Panc1 (cell line): ENCODE data around the gene SLIT3.

ENCODE experiments used
- CTCF ChIP-seq: fragments of 450-650 bp; IDR thresholded peaks from 2 replicates; pipeline ENCODE4 v1.5.1; 2017; ENCODE audit warnings: mild to moderate bottlenecking
- POLR2AphosphoS5 ChIP-seq: IDR thresholded peaks from 2 replicates; pipeline ENCODE4 v1.6.1; 2012; ENCODE audit warnings: mild to moderate bottlenecking, low read depth, low read length, moderate library complexity
- SIN3A ChIP-seq: IDR thresholded peaks from 2 replicates; pipeline ENCODE4 v1.6.1; 2012; ENCODE audit warnings: low read depth, mild to moderate bottlenecking, low read length, moderate library complexity, borderline replicate concordance; ENCODE audit not compliant: insufficient read depth
- TCF7L2 ChIP-seq: IDR thresholded peaks from 2 replicates; pipeline ENCODE4 v1.6.1; 2011; ENCODE audit warnings: mild to moderate bottlenecking, low read depth, low read length, inconsistent platforms
- TF ChIP-seq, protein P1 (sequence below), 2 experiments: IDR thresholded peaks; 2 replicates each; pipeline ENCODE4 v1.6.1; 2011 to 2012; ENCODE audit warnings: low read depth in 2 of 2, control low read depth in 1 of 2, low read length in 1 of 2, mild to moderate bottlenecking in 1 of 2, moderate library complexity in 1 of 2; ENCODE audit not compliant: insufficient read depth in 1 of 2

- TF ChIP-seq CTCF = no peak
- TF ChIP-seq TCF7L2 = no peak
- no peak for TF ChIP-seq POLR2AphosphoS5
- TF ChIP-seq, protein P1, sequence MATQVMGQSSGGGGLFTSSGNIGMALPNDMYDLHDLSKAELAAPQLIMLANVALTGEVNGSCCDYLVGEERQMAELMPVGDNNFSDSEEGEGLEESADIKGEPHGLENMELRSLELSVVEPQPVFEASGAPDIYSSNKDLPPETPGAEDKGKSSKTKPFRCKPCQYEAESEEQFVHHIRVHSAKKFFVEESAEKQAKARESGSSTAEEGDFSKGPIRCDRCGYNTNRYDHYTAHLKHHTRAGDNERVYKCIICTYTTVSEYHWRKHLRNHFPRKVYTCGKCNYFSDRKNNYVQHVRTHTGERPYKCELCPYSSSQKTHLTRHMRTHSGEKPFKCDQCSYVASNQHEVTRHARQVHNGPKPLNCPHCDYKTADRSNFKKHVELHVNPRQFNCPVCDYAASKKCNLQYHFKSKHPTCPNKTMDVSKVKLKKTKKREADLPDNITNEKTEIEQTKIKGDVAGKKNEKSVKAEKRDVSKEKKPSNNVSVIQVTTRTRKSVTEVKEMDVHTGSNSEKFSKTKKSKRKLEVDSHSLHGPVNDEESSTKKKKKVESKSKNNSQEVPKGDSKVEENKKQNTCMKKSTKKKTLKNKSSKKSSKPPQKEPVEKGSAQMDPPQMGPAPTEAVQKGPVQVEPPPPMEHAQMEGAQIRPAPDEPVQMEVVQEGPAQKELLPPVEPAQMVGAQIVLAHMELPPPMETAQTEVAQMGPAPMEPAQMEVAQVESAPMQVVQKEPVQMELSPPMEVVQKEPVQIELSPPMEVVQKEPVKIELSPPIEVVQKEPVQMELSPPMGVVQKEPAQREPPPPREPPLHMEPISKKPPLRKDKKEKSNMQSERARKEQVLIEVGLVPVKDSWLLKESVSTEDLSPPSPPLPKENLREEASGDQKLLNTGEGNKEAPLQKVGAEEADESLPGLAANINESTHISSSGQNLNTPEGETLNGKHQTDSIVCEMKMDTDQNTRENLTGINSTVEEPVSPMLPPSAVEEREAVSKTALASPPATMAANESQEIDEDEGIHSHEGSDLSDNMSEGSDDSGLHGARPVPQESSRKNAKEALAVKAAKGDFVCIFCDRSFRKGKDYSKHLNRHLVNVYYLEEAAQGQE (IDR thresholded peaks at IDR 0.05; ENCODE audit: insufficient read depth in 1 of 2, low read depth in 2 of 2, low read length in 1 of 2) = no peak
- TF ChIP-seq SIN3A = no peak
Measured at GRCh38 chr5:168672888-168673287, 628.1 kb downstream of the SLIT3 start.
